ENCODE data around the gene MINK1.

DNA sequence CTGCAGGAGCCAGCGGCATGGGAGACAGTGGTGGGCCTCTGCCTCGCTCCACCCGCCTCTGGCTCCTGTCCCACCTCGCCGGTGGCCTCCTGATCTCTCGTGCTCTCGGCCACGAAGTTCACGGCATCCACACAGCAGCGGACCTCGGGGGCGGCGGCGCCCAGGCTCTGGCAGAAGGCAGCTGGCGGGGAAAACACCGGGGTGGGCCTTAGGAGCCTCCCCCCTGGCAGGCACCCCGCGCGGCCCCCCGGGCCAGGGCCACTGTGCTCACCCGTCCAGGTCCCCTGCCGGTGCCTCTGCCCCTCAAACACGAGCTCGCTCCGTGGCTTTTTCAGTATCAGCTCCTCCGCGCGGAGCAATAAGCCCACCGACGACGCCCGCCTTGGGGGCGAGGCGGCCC is 65.8 kb downstream of the MINK1 start:
- TF ChIP-seq, protein P1, sequence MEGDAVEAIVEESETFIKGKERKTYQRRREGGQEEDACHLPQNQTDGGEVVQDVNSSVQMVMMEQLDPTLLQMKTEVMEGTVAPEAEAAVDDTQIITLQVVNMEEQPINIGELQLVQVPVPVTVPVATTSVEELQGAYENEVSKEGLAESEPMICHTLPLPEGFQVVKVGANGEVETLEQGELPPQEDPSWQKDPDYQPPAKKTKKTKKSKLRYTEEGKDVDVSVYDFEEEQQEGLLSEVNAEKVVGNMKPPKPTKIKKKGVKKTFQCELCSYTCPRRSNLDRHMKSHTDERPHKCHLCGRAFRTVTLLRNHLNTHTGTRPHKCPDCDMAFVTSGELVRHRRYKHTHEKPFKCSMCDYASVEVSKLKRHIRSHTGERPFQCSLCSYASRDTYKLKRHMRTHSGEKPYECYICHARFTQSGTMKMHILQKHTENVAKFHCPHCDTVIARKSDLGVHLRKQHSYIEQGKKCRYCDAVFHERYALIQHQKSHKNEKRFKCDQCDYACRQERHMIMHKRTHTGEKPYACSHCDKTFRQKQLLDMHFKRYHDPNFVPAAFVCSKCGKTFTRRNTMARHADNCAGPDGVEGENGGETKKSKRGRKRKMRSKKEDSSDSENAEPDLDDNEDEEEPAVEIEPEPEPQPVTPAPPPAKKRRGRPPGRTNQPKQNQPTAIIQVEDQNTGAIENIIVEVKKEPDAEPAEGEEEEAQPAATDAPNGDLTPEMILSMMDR (conservative IDR thresholded peaks at IDR 0.05) = no peak
- no peak; the same call in 1 of the 2 replicates for TF ChIP-seq ZFX (IDR thresholded peaks at IDR 0.05)
